HG02970 (cell line): Measurements from ENCODE around the gene NFATC2.

Experiments used
- ATAC-seq: cut with Tn5 transposase; IDR thresholded peaks from one replicate; pipeline ENCODE4 v1.9.1; 2021; ENCODE audit warnings: mild to moderate bottlenecking, moderate library complexity, moderate number of reproducible peaks; ENCODE audit not compliant: unreplicated experiment, low FRiP score

Gene NFATC2

DNA sequence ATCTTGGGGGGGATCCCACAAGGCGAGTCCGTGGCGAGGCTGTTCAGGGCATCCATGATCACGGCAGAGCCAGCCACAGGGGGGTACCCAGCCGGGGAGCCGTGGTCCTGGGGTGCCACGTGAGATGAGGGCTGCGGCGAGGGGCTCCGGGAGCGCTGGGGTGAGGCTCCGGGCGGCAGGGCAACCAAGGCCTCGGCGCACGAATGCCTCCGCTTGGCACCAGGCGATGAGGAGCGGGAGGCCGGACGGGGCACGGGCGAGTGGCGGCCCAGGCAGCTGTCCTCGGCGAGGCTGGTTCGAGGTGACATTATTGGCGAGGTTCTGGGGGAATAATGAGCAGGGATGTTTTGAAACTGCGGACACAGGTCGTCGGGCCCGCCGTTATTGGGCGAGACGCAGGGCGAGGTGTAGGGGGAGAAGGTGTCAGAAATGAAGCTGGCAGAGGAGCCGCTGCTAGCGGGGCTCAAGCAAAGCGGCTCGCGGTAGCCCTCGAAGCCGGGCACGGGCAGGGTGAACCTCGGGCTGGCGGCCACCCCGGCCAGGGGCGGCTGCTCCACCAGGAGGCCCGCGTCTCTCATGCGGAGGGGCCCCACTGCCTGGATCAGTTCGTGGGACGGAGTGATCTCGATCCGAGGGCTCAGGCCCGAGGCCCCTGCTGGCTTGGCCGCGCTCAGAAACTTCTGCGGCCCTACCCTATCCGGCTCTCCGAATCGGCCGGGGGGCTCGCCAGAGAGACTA lies 19.1 kb downstream of the NFATC2 start:
- ATAC-seq = no peak

GRCh38 chr20:51522207-51522606 lies 20.3 kb downstream of the NFATC2 start:
- ATAC-seq = no peak

GRCh38 chr20:51517839-51518238 lies 24.7 kb downstream of the NFATC2 start:
- ATAC-seq = no peak

DNA sequence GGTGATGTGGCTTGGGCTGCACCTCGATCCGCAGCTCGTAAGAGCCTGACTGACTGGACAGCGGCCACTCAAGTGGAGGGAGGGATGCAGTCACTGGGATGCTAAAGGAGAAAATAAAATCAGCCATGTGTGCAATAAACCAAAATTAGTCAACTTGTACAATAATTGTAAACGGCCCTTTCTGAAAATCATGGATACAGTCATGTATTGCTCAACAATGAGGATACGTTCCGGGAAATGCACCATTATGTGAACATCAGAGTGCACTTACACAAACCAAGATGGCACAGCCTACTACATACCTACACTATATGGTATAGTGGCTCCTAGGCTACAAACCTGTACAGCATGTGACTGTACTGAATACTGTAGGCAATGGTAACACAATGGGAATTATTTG lies 25.7 kb downstream of the NFATC2 start:
- no peak for ATAC-seq

DNA sequence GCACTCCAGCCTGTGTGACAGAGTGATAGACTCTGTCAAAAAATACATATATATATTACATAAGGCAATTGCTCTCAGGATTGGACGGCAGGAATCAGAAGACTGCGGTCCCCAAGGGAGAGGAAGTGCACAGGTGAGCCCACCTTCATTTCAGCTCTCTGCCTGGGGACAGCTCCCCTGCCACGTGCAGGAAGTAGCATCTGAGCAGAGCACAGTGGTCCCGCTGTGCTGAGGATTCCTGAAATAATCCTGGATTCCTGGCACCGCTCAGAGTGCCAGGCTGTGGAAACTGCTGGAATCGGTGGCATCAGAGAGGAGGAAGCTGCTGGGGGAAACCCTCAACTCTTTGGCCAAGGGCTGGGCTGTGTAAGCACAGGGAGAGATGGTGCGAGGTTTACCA lies 27.7 kb downstream of the NFATC2 start:
- no peak for ATAC-seq

DNA sequence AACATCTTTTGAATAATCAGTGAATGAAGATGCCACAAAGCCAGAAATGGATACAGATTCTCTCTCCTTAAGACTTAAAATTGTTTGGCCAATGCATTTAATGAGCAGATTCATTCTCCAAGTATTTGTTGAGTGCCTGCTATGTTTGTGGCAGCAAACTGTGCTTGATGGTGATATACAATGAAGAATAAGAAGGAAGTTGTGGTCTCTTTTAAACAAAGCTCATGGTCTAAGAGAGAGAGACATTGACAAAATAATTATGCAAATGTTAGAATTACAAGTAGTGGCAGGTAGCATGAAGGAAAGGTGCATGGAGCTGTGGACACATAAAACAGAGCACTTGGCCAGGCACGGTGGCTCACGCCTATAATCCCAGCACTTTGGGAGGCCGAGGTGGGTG lies 28.3 kb downstream of the NFATC2 start:
- ATAC-seq = no peak

- no peak for ATAC-seq
These were observed 29.0 kb downstream of the NFATC2 start for GRCh38 chr20:51513545-51513944.

DNA sequence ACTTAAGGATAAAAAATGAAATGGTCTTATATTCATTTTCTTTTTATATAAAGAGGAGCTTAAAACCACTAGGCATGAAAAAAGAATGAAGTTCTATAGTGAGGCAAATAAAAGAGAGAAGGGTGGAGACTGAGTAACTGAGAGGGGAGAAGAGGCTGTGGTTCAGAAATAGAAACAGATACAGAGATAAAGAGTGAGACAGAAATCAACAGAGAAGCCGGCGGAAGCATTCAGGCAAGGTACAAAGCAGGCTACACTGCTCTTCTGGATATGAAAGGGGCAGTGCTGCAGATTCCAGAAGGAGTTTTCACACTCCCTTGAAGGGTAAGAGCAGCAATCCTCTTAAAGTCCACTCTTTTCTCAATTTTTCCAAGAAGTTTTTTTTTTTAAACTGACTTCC lies 29.9 kb downstream of the NFATC2 start:
- ATAC-seq = no peak

DNA sequence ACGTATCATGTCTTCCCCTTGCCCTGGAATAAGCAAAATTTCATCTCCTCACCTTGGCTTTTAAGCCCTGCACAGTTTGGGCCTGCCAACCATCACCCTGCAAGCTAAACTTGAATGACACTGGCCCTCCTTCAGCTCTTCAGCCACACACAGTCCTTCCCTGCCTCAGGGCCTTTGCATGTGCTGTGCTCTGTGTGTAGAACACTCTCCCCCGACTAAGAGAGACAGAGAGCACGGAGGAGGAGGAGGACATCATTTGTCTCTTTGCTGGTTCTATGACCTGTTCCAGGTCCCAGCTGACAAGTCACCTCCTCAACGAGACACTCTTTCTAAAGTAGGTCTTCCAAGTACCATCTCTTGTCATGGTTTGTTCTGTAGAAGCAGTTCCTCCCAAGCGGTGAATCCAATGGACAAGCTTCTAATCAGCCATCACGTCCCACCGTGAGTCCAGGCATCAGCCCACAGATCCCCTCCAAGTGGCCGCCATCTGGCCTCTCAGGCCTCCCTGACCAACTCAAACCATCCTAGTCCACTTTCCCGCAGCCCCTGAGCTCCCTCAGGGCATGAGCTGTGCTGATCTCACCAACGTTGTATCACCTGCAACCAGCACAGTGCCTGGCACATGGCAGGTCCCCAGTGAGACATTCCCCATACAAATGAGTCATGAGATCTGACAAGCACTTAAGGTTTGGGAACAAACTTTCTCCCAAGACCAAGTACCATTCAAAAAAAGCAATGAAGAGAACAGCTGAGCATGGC lies 30.5 kb downstream of the NFATC2 start:
- no peak for ATAC-seq

DNA sequence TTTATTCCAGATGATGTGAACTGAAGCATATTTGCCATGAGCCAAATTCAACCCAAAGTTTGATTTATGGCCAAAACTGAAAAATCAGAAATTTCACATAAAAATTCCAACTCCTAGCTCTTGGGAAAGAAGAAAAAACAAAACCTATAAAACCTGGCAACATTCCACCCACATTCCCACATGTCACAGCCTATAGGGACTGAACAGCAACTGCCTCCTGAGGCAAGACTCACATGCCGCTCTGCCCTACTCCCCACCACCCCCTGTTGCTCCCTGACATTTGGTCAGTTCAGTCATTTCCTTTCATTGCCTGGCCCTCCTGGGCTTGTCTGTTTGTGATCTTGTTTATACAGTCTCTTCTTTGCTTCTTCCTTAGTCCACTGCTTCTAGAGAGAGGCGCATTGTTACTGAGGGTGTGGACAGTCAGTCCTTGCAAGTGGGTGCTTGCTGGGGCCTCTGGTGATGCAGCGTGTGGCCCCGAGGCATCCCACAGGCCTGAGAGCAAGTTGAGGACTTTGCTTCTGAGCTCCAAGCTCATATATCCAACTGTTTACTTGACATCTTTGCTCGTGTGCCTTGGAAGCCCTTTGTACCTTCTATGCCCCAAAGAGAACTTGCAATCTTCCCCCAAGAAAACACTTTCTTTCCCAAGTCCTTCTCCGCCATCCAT lies 31.4 kb downstream of the NFATC2 start:
- no peak for ATAC-seq

DNA sequence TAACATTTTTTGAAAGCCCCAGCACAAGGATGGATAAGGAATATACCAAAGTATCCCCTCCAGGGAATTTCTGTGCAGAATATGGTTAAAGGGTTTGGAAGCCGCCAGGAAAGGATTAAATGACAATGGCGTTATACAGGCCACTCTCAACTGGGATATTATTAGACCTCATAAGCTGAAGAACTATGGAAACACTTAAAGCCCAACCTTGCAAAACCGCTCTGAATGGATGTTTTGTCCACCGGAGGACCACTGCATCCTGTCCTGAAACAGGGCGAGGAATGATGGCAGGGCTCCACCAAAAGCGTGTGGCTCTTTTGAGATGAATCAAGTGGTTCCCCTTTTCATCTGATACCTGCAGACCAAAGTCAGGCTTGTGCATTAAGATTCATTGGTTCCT lies 32.4 kb downstream of the NFATC2 start:
- no peak for ATAC-seq

GRCh38 chr20:51509208-51509607 lies 33.3 kb downstream of the NFATC2 start:
- ATAC-seq = no peak

DNA sequence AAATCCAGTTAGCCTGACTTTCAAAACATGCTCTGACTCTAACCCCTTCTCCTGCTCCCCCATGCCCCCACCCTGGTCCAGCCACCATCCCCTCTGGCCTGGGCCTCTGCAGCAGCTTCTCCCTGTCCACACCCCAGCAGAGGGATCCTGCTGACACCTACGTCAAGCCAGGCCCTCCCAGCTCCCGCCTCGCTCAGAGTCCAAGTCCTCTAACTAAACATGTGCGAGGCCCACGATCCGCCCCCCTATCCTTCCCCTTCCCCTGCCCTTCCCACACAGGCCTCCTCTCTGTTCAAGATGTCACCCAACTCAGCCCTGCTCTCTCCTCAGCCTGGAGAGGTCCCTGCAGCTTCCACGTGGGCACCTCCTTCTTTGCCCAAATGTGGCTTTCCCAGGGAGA lies 33.7 kb downstream of the NFATC2 start:
- no peak for ATAC-seq

- no peak for ATAC-seq
These were observed 34.4 kb downstream of the NFATC2 start for GRCh38 chr20:51508158-51508557.

GRCh38 chr20:51507216-51508036 lies 35.1 kb downstream of the NFATC2 start:
- no peak for ATAC-seq

GRCh38 chr20:51506527-51507215 lies 35.8 kb downstream of the NFATC2 start:
- no peak for ATAC-seq

DNA sequence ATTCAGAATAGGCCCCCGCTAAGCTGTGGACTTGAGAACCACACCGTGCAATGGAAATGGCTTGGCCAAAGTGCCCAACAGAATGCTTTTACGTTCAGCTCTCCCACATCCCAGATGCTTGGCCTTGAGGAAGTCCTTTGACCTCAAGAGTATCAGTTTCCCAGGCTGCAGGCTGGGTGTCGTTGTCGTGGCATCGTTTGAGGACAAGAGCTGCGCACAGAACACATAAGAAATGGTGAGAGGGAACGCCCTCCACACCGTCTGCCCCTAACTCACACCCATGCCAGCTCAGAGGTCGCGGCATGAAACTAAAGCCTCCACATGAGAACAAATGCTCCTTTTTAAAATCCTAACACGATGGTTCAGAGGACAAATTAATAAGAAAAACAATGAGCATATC lies 37.0 kb downstream of the NFATC2 start:
- ATAC-seq = no peak

GRCh38 chr20:51503376-51503775 lies 39.1 kb downstream of the NFATC2 start:
- no peak for ATAC-seq

- no peak for ATAC-seq
These were observed 41.6 kb downstream of the NFATC2 start for GRCh38 chr20:51500936-51501335.

- ATAC-seq = no peak
These were observed 42.2 kb downstream of the NFATC2 start for GRCh38 chr20:51500311-51500710.
